Smooth muscle cell (in vitro differentiated cells): ENCODE data around the gene TALDO1. TPM values are rescaled to one million over a fixed set of nuclear protein-coding genes. Genes with fewer than 3 reads are reported as not detected.
"Not testable (repeated sequence)": the region's sequence is repeated elsewhere in the genome, so short reads cannot be mapped to it uniquely, and the experiment has no call there.

Experiments used
- DNase-seq: peaks from one replicate; lab custom pipeline; 2025; ENCODE audit not compliant: unreplicated experiment; lab: John Stamatoyannopoulos, UW
- H2AFZ ChIP-seq: fragments of 200-600 bp; sonication (generic); 2 replicates; pipeline ENCODE4 v1.6.0; 2016; ENCODE audit warnings: antibody characterized with exemption, low read depth, mild to moderate bottlenecking
- H3F3A ChIP-seq: fragments of 200-600 bp; sonication (generic); 2 replicates; pipeline ENCODE4 v1.6.0; 2017; ENCODE audit warnings: antibody characterized with exemption, low read depth
- H3K27ac ChIP-seq: fragments of 200-600 bp; sonication (generic); 2 replicates; pipeline ENCODE4 v1.5.1; 2016; ENCODE audit warnings: low read depth, mild to moderate bottlenecking
- H3K27me3 ChIP-seq: fragments of 200-600 bp; sonication (generic); 2 replicates; pipeline ENCODE4 v1.6.1; 2016; ENCODE audit warnings: low read depth, mild to moderate bottlenecking
- H3K36me3 ChIP-seq: fragments of 200-600 bp; sonication (generic); 2 replicates; pipeline ENCODE4 v1.5.1; 2016; ENCODE audit warnings: low read depth
- H3K4me1 ChIP-seq: fragments of 200-600 bp; sonication (generic); 2 replicates; pipeline ENCODE4 v1.5.1; 2016; ENCODE audit warnings: low read depth
- H3K4me2 ChIP-seq: fragments of 200-600 bp; sonication (generic); 2 replicates; pipeline ENCODE4 v1.6.0; 2016; ENCODE audit warnings: mild to moderate bottlenecking
- H3K4me3 ChIP-seq: fragments of 200-600 bp; sonication (generic); 2 replicates; pipeline ENCODE4 v1.5.1; 2016; ENCODE audit warnings: mild to moderate bottlenecking
- H3K79me2 ChIP-seq: fragments of 200-600 bp; sonication (generic); 2 replicates; pipeline ENCODE4 v1.6.0; 2016; ENCODE audit warnings: low read depth, mild to moderate bottlenecking
- H3K9ac ChIP-seq: fragments of 200-600 bp; sonication (generic); 2 replicates; pipeline ENCODE4 v1.6.0; 2016; ENCODE audit warnings: low read depth
- H3K9me3 ChIP-seq: fragments of 200-600 bp; sonication (generic); replicated peaks from 2 replicates; pipeline ENCODE4 v1.5.1; 2016; ENCODE audit warnings: low read depth
- H4K20me1 ChIP-seq: fragments of 200-600 bp; sonication (generic); 2 replicates; pipeline ENCODE4 v1.6.0; 2016; ENCODE audit warnings: low read depth
- WGBS: methylation state at CpG from one replicate; pipeline ENCODE4 v1.1.7; 2016; ENCODE audit warnings: low lambda C conversion rate; 5-methylcytosine and 5-hydroxymethylcytosine counted together
- polyA plus RNA-seq: library from polyadenylated mRNA; unstranded; fragments of >200 nt; fragmentation: Nextera tagmentation; extraction: Ambion mirVana; gene quantifications from 2 replicates; pipeline ENCODE4 v1.2.1, GENCODE V29; 2016
- total RNA-seq: library from RNA; depleted of rRNA; stranded (reverse); fragments of >200 nt; gene quantifications from 2 replicates; pipeline ENCODE4 v1.2.3, GENCODE V29; 2014
- TF ChIP-seq, protein P1 (sequence below): fragments of 200-600 bp; sonication (generic); IDR thresholded peaks from 2 replicates; pipeline ENCODE4 v1.5.1; 2017; ENCODE audit warnings: borderline replicate concordance, mild to moderate bottlenecking, antibody characterized with exemption; ENCODE audit not compliant: insufficient read depth, poor library complexity, severe bottlenecking

TALDO1 gene
- total and polyA plus RNA-seq, 2 experiments from 2014 or later = 100 to 155 TPM

DNA sequence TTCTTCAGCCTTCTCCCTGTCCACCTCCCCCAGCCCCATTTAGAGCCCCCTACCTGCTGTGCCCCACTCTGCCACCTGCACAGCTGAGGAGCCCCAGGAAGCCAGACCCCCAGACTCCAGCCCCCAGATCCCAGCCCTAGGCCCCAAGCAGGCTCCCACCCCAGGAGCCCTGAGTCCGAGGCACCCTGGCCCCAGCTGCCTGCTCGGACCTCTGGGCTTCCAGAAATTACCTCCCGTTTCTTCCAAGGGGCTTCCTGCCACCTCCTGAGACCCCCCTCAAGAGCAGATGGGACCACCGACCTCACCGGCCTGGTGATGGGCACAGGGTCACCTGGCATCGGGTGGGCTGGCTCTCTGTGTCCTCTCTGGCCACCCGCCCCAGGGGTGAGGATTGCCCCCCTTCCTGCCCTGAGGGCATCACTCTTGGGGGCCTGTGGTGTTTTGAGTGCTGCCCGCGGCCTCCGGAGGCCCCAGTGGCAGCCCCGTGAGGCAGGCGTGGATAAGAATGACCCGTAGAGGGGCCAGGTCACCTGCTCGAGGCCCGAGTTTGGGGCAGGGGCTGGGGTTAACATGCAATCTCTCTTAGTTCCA is 18.3 kb upstream of the TALDO1 start:
- Histone ChIP-seq H3K27me3 (peaks cover 21% of the 10 kb centered on the region), H3K4me2 (no peak overlapping the region), H4K20me1 (no peaks in the 10 kb centered on the region), H3K4me3 (no peak overlapping the region), H3F3A (no peaks in the 10 kb centered on the region), H3K4me1 (peaks cover 10% of the 10 kb centered on the region), H3K36me3 (no peaks in the 10 kb centered on the region), H3K79me2 (no peaks in the 10 kb centered on the region), H2AFZ (no peak overlapping the region), H3K9me3 (no peaks in the 10 kb centered on the region), H3K9ac (no peak overlapping the region), H3K27ac (no peak overlapping the region)
- 93% methylated on average over 15 of the region's 15 CpGs for WGBS
- no peak for DNase-seq
- TF ChIP-seq, protein P1, sequence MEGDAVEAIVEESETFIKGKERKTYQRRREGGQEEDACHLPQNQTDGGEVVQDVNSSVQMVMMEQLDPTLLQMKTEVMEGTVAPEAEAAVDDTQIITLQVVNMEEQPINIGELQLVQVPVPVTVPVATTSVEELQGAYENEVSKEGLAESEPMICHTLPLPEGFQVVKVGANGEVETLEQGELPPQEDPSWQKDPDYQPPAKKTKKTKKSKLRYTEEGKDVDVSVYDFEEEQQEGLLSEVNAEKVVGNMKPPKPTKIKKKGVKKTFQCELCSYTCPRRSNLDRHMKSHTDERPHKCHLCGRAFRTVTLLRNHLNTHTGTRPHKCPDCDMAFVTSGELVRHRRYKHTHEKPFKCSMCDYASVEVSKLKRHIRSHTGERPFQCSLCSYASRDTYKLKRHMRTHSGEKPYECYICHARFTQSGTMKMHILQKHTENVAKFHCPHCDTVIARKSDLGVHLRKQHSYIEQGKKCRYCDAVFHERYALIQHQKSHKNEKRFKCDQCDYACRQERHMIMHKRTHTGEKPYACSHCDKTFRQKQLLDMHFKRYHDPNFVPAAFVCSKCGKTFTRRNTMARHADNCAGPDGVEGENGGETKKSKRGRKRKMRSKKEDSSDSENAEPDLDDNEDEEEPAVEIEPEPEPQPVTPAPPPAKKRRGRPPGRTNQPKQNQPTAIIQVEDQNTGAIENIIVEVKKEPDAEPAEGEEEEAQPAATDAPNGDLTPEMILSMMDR = no peak

GRCh38 chr11:729492-730074 is 17.7 kb upstream of the TALDO1 start:
- Histone ChIP-seq H3K9me3 (no peaks in the 10 kb centered on the region), H3F3A (no peaks in the 10 kb centered on the region), H3K79me2 (no peaks in the 10 kb centered on the region), H3K4me2 (no peak overlapping the region), H3K27me3 (peaks cover 21% of the 10 kb centered on the region), H4K20me1 (no peaks in the 10 kb centered on the region), H3K27ac (no peak overlapping the region), H3K4me3 (no peak overlapping the region), H3K9ac (no peak overlapping the region), H3K4me1 (peaks cover 10% of the 10 kb centered on the region), H2AFZ (no peak overlapping the region), H3K36me3 (no peaks in the 10 kb centered on the region)
- WGBS = 85% methylated on average over 16 of the region's 17 CpGs
- TF ChIP-seq, protein P1 = no peak
- no peak for DNase-seq

GRCh38 chr11:733072-733471 is 14.2 kb upstream of the TALDO1 start:
- Histone ChIP-seq H4K20me1 (no peaks in the 10 kb centered on the region), H3K9ac (no peak overlapping the region), H3K79me2 (no peaks in the 10 kb centered on the region), H3K4me3 (no peak overlapping the region), H3K4me1 (no peaks in the 10 kb centered on the region), H3K9me3 (no peaks in the 10 kb centered on the region), H3K27ac (no peak overlapping the region), H3K27me3 (no peaks in the 10 kb centered on the region), H3K4me2 (no peak overlapping the region), H3K36me3 (no peaks in the 10 kb centered on the region), H2AFZ (no peak overlapping the region), H3F3A (no peaks in the 10 kb centered on the region)
- no peak for DNase-seq
- TF ChIP-seq, protein P1 = no peak
- 91% methylated on average over 20 of the region's 20 CpGs for WGBS

DNA sequence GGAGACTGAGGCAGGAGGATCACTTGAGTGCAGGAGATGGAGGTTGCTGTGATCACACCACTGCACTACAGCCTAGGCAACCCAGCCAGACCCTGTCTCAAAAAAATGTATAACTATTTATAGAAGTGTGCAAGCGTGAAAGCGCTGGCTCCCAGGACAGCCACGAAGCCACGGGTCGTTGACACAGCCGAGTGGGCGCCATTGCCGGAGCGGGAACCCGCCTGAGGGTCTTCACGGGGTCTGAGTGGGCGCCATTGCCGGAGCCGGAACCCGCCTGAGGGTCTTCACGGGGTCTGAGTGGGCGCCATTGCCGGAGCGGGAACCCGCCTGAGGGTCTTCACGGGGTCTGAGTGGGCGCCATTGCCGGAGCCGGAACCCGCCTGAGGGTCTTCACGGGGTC is 12.7 kb upstream of the TALDO1 start:
- not testable (repeated sequence) for H3K4me1 ChIP-seq, H3K9me3 ChIP-seq, DNase-seq, H3K27ac ChIP-seq, H2AFZ ChIP-seq, H3K79me2 ChIP-seq, H3K36me3 ChIP-seq, H3K27me3 ChIP-seq, H4K20me1 ChIP-seq, H3K4me2 ChIP-seq, H3F3A ChIP-seq, H3K9ac ChIP-seq, H3K4me3 ChIP-seq
- 97% methylated on average over 26 of the region's 26 CpGs for WGBS
